Measurements from ENCODE around the gene RAD51B. TPM values are rescaled to one million over a fixed set of nuclear protein-coding genes. Genes with fewer than 3 reads are reported as not detected.

RAD51B gene
- total and polyA plus RNA-seq, 9 of the 15 experiments (the other 6 are each of a cell fraction or from before 2014, with no cell fraction given), result 8.5 to 17.3 (median 11.3) TPM

GRCh38 chr14:68085742-68086141 is 266.2 kb downstream of the RAD51B start:
- no TSS peak for BruUV-seq (replicated peaks)
- Histone ChIP-seq H3K36me3 (ENCODE audit: control insufficient read depth, insufficient read depth, low read length) (no peaks in the 10 kb centered on the region), H3K9me1 (ENCODE audit: control insufficient read depth, insufficient read depth, low read length) (no peaks in the 10 kb centered on the region), H3K4me1 (replicated peaks in 1 of 2; ENCODE audit: control insufficient read depth in 2 of 2, insufficient read depth in 2 of 2, low read length in 2 of 2) (peaks cover 4 to 5% of the 10 kb centered on the region in 2 experiments; a peak in 3 of 5 replicates), H3K9ac (ENCODE audit: insufficient read depth in 1 of 2, low read depth in 2 of 2, low read length in 2 of 2) (no peak overlapping the region), H4K20me1 (replicated peaks; ENCODE audit: control insufficient read depth, insufficient read depth, low read length) (no peaks in the 10 kb centered on the region), H3K79me2 (ENCODE audit: control insufficient read depth, insufficient read depth, low read length) (no peaks in the 10 kb centered on the region), H3K27ac (ENCODE audit: extremely low read depth, low read depth, low read length) (no peak overlapping the region), H2AFZ (ENCODE audit: low read depth, low read length) (no peak overlapping the region), H3K4me3 (no peak overlapping the region), H3K4me2 (ENCODE audit: insufficient read depth, low read length) (peak overlapping the region; percentile 40), H3K9me3 (replicated peaks; ENCODE audit: control insufficient read depth, insufficient read depth, low read depth, low read length) (no peaks in the 10 kb centered on the region), H3K27me3 (ENCODE audit: control insufficient read depth in 2 of 2, insufficient read depth in 2 of 2, low read length in 2 of 2) (no peaks in the 10 kb centered on the region; a peak in 1 of 5 replicates)
- WGBS (ENCODE audit: insufficient coverage, low coverage, missing lambda C conversion rate), result 18% methylated on average over 7 of the region's 8 CpGs
- ChIA-PET CTCF (ENCODE audit: low intra/inter-chr PET ratio) (no interaction called here), POLR2A (no interaction called here)
- DNase-seq (ENCODE audit: extremely low read depth in 1 of 4, low spot score in 3 of 4) (peak in 1 of 4 experiments; percentile 49), ATAC-seq (peak; percentile 39; the same call in 2 of the 3 replicates), FAIRE-seq (no peak)
- in situ Hi-C loops (cut with MboI) (no loop called here), intact Hi-C loops (cut with micrococcal nuclease) (loop anchor here (10.0 kb wide), 1 partner anchor 159 kb away; no protein-coding TSS in a partner anchor)
- TF ChIP-seq NUFIP1 (IDR thresholded peaks at IDR 0.05; ENCODE audit: partially characterized antibody) (no peak), AFF4 (CRISPR knock-in tag; IDR thresholded peaks at IDR 0.05) (no peak), JUND (IDR thresholded peaks at IDR 0.05; ENCODE audit: borderline replicate concordance, low read depth, low read length) (no peak; the same call in 1 of the 2 replicates), JUND (tag; IDR thresholded peaks at IDR 0.05; ENCODE audit: borderline replicate concordance, low read depth, low read length) (0 out of 3 replicates have a peak, but pooled peaks have one; percentile 15), DIDO1 (tag; IDR thresholded peaks at IDR 0.05; ENCODE audit: low read depth) (no peak), ZBTB5 (IDR thresholded peaks at IDR 0.05) (no peak), CLOCK (CRISPR knock-in tag; IDR thresholded peaks at IDR 0.05; ENCODE audit: borderline replicate concordance) (no peak), CXXC5 (CRISPR knock-in tag; IDR thresholded peaks at IDR 0.05) (0 out of 2 replicates have a peak, but pooled peaks have one; percentile 9), RUNX1 (IDR thresholded peaks at IDR 0.05; ENCODE audit: low read depth) (no peak), MAFF (IDR thresholded peaks at IDR 0.05; ENCODE audit: low read length) (no peak), TEAD2 (tag; IDR thresholded peaks at IDR 0.05) (no peak), PATZ1 (CRISPR knock-in tag; IDR thresholded peaks at IDR 0.05; ENCODE audit: borderline replicate concordance) (no peak)

Data from K562 (cell line).